DMS53 (cell line): ENCODE measurements around the gene TLR10.

Experiments used
- DNase-seq: peaks from one replicate; lab custom pipeline; 2025; lab: John Stamatoyannopoulos, UW

Gene TLR10

GRCh38 chr4:38764277-38764676 is 18.5 kb downstream of the TLR10 start:
- DNase-seq = no peak

- no peak for DNase-seq
Measured at GRCh38 chr4:38762560-38762959, 20.2 kb downstream of the TLR10 start.

GRCh38 chr4:38759790-38760122 is 23.0 kb downstream of the TLR10 start:
- no peak for DNase-seq

GRCh38 chr4:38759113-38759789 is 23.5 kb downstream of the TLR10 start:
- DNase-seq = peak; percentile 79

GRCh38 chr4:38757945-38758600 is 24.7 kb downstream of the TLR10 start:
- DNase-seq = peak; percentile 63

GRCh38 chr4:38752941-38753806 is 29.6 kb downstream of the TLR10 start:
- peak; percentile 52 for DNase-seq

- no peak for DNase-seq
Measured at GRCh38 chr4:38752372-38752940, 30.3 kb downstream of the TLR10 start.

- no peak for DNase-seq
Measured at GRCh38 chr4:38751341-38752010, 31.3 kb downstream of the TLR10 start.

- DNase-seq = no peak
Measured at GRCh38 chr4:38749336-38749735, 33.5 kb downstream of the TLR10 start.

GRCh38 chr4:38747629-38748028 is 35.2 kb downstream of the TLR10 start:
- no peak for DNase-seq

- peak; percentile 62 for DNase-seq
Measured at GRCh38 chr4:38745881-38746280, 36.9 kb downstream of the TLR10 start.

GRCh38 chr4:38743866-38744265 is 38.9 kb downstream of the TLR10 start:
- no peak for DNase-seq

GRCh38 chr4:38740303-38740702 is 42.5 kb downstream of the TLR10 start:
- DNase-seq = peak; percentile 91

GRCh38 chr4:38738940-38739803 is 43.6 kb downstream of the TLR10 start:
- peak; percentile 15 for DNase-seq

GRCh38 chr4:38735870-38736269 is 46.9 kb downstream of the TLR10 start:
- no peak for DNase-seq

GRCh38 chr4:38734911-38735310 is 47.9 kb downstream of the TLR10 start:
- no peak for DNase-seq

- peak; percentile 74 for DNase-seq
Measured at GRCh38 chr4:38734446-38734845, 48.3 kb downstream of the TLR10 start.

- DNase-seq = no peak
Measured at GRCh38 chr4:38733663-38734062, 49.1 kb downstream of the TLR10 start.

GRCh38 chr4:38730830-38731646 is 51.8 kb downstream of the TLR10 start:
- peak; percentile 88 for DNase-seq

GRCh38 chr4:38730493-38730829 is 52.3 kb downstream of the TLR10 start:
- DNase-seq = no peak
